ENCODE results near the gene ARID3C. TPM values are rescaled to one million over a fixed set of nuclear protein-coding genes. Genes with fewer than 3 reads are reported as not detected.

Gene ARID3C
- total and polyA plus RNA-seq, 10 of the 15 experiments (the other 5 are each of a cell fraction or from before 2014, with no cell fraction given): not detected

- in situ Hi-C loops (cut with MboI) (no loop called here), intact Hi-C loops (cut with micrococcal nuclease; ENCODE audit: unreplicated experiment) (loop anchor here (5.0 kb wide), 1 partner anchor 271 kb away; no protein-coding TSS in a partner anchor)
- ChIA-PET RAD21 (ENCODE audit: unreplicated experiment) (interaction anchor here (0.5 to 1.4 kb wide), 6 partner anchors 17 to 200 kb away, joined by 3 to 7 read pairs (median 4); partner anchors contain the start of genes DCTN3 and SIGMAR1), CTCF (interaction anchor here (0.5 to 5.0 kb wide), 27 partner anchors 9 to 432 kb away, joined by 3 to 39 read pairs (median 4); partner anchors contain the start of genes DCTN3 and SIGMAR1), SMC1A (ENCODE audit: uncharacterized antibody, unreplicated experiment) (interaction anchor here (0.6 to 2.2 kb wide), 7 partner anchors 9 to 200 kb away, joined by 3 to 6 read pairs (median 4); partner anchors contain the start of gene DCTN3), POLR2A (interaction anchor here (1.2 kb wide), 1 partner anchor 10 kb away, joined by 3 read pairs; no protein-coding TSS in a partner anchor)
- 57% methylated on average over 4 of the region's 4 CpGs for WGBS (ENCODE audit: insufficient coverage, insufficient replicate concordance, low lambda C conversion rate, missing lambda C conversion rate)
- Histone ChIP-seq H3K9ac (ENCODE audit: control insufficient read depth, insufficient read depth, low read length) (no peak overlapping the region), H3K36me3 (ENCODE audit: control insufficient read depth in 2 of 2, insufficient read depth in 2 of 2, low read length in 1 of 2) (no peaks in the 10 kb centered on the region), H3K4me2 (ENCODE audit: control insufficient read depth, insufficient read depth) (no peak overlapping the region), H3K27ac (ENCODE audit: control insufficient read depth, insufficient read depth) (no peak overlapping the region), H4K20me1 (ENCODE audit: control insufficient read depth, insufficient read depth) (no peaks in the 10 kb centered on the region), H3K79me2 (ENCODE audit: control insufficient read depth, insufficient read depth, low read length) (no peaks in the 10 kb centered on the region), H2AFZ (ENCODE audit: control insufficient read depth, low read depth, low read length) (no peak overlapping the region), H3K4me1 (ENCODE audit: control insufficient read depth, insufficient read depth, low read length) (no peaks in the 10 kb centered on the region), H3K9me3 (replicated peaks; ENCODE audit: control insufficient read depth, insufficient read depth, low read length) (no peaks in the 10 kb centered on the region), H3K27me3 (replicated peaks in 1 of 2; ENCODE audit: control insufficient read depth in 2 of 2, insufficient read depth in 2 of 2, low read length in 1 of 2) (peaks cover 4% of the 10 kb centered on the region in 2 experiments; a peak in 2 of 4 replicates), H3K4me3 (no peak overlapping the region)
- ATAC-seq (peak; percentile 98), FAIRE-seq (peak; percentile 94), DNase-seq (ENCODE audit: low read depth, low spot score) (peak; percentile 27)
- BruUV-seq (replicated peaks): no TSS peak
- TF ChIP-seq ZNF24 (IDR thresholded peaks at IDR 0.05) (no peak), EP300 (IDR thresholded peaks at IDR 0.05; ENCODE audit: borderline replicate concordance in 1 of 2, control insufficient read depth in 1 of 2, low read depth in 2 of 2, low read length in 2 of 2) (no peak), SIN3A (IDR thresholded peaks at IDR 0.05; ENCODE audit: low read depth, low read length) (no peak), ZNF687 (IDR thresholded peaks at IDR 0.05) (no peak), RAD21 (IDR thresholded peaks at IDR 0.05; ENCODE audit: insufficient read depth, low read depth, low read length) (peak; percentile 82), TCF12 (IDR thresholded peaks at IDR 0.05; ENCODE audit: low read depth, low read length) (no peak), SMC3 (IDR thresholded peaks at IDR 0.05; ENCODE audit: borderline replicate concordance, low read length) (peak; percentile 74), ZBED1 (IDR thresholded peaks at IDR 0.05; ENCODE audit: borderline replicate concordance) (no peak), RAD51 (IDR thresholded peaks at IDR 0.05) (no peak), SPI1 (IDR thresholded peaks at IDR 0.05; ENCODE audit: borderline replicate concordance, insufficient read depth, low read depth, low read length) (no peak), MTA2 (IDR thresholded peaks at IDR 0.05; ENCODE audit: low read depth) (no peak), KLF5 (IDR thresholded peaks at IDR 0.05; ENCODE audit: partially characterized antibody) (no peak), HSF1 (IDR thresholded peaks at IDR 0.05; ENCODE audit: low read depth, low read length) (no peak), IKZF2 (IDR thresholded peaks at IDR 0.05) (no peak), FOS (IDR thresholded peaks at IDR 0.05; ENCODE audit: borderline replicate concordance, extremely low read depth, insufficient read length) (no peak)
- TF ChIP-seq, protein P1, sequence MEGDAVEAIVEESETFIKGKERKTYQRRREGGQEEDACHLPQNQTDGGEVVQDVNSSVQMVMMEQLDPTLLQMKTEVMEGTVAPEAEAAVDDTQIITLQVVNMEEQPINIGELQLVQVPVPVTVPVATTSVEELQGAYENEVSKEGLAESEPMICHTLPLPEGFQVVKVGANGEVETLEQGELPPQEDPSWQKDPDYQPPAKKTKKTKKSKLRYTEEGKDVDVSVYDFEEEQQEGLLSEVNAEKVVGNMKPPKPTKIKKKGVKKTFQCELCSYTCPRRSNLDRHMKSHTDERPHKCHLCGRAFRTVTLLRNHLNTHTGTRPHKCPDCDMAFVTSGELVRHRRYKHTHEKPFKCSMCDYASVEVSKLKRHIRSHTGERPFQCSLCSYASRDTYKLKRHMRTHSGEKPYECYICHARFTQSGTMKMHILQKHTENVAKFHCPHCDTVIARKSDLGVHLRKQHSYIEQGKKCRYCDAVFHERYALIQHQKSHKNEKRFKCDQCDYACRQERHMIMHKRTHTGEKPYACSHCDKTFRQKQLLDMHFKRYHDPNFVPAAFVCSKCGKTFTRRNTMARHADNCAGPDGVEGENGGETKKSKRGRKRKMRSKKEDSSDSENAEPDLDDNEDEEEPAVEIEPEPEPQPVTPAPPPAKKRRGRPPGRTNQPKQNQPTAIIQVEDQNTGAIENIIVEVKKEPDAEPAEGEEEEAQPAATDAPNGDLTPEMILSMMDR (IDR thresholded peaks at IDR 0.05 in 2 of 3, conservative IDR thresholded peaks at IDR 0.05 in 1 of 3; ENCODE audit: control insufficient read depth in 2 of 3, extremely low read depth in 1 of 3, insufficient read depth in 1 of 3, low read depth in 3 of 3, low read length in 3 of 3): peak; percentile 90 to 95 (median 93)
Observed at GRCh38 chr9:34603610-34604231, 25.1 kb downstream of the ARID3C start.
